Neural cell (in vitro differentiated cells): ENCODE results near the gene KDM8. TPM values are rescaled to one million over a fixed set of nuclear protein-coding genes. Genes with fewer than 3 reads are reported as not detected.

ENCODE experiments used
- H2AFZ ChIP-seq: fragments of 200-600, 300-800 bp; sonication (generic), shearing (Covaris generic); 2 replicates; pipeline ENCODE4 v1.6.0; 2014; ENCODE audit warnings: low read depth, mild to moderate bottlenecking, antibody characterized with exemption, low read length, moderate library complexity
- H3F3A ChIP-seq: fragments of 200-600 bp; shearing (Covaris generic); 2 replicates; pipeline ENCODE4 v1.6.1; 2016; ENCODE audit warnings: mild to moderate bottlenecking, moderate library complexity, mixed read lengths, antibody characterized with exemption, low read length; ENCODE audit not compliant: insufficient read depth, poor library complexity, severe bottlenecking
- H3K27ac ChIP-seq: fragments of 200-600, 300-800 bp; sonication (generic), shearing (Covaris generic); 2 replicates; pipeline ENCODE4 v1.5.1; 2014; ENCODE audit warnings: mild to moderate bottlenecking, low read length, moderate library complexity
- H3K27me3 ChIP-seq: fragments of 300-800, 200-600 bp; sonication (generic), shearing (Covaris generic); 2 replicates; pipeline ENCODE4 v1.6.0; 2014; ENCODE audit warnings: mild to moderate bottlenecking, low read depth, low read length, moderate library complexity; ENCODE audit not compliant: insufficient read depth
- H3K36me3 ChIP-seq: fragments of 300-800, 200-600 bp; sonication (generic), shearing (Covaris generic); 2 replicates; pipeline ENCODE4 v1.5.1; 2014; ENCODE audit warnings: mild to moderate bottlenecking, antibody characterized with exemption, low read length, moderate library complexity; ENCODE audit not compliant: insufficient read depth
- H3K4me2 ChIP-seq: fragments of 300-800, 200-600 bp; sonication (generic), shearing (Covaris generic); 2 replicates; pipeline ENCODE4 v1.6.0; 2014; ENCODE audit warnings: mild to moderate bottlenecking, low read length
- H3K4me3 ChIP-seq: fragments of 300-800, 200-600 bp; sonication (generic), shearing (Covaris generic); 2 replicates; pipeline ENCODE4 v1.5.1; 2014; ENCODE audit warnings: mild to moderate bottlenecking, low read length, moderate library complexity
- H3K79me2 ChIP-seq: fragments of 200-600 bp; shearing (Covaris generic); replicated peaks from 2 replicates; pipeline ENCODE4 v1.6.0; 2014; ENCODE audit warnings: mild to moderate bottlenecking, low read length, moderate library complexity; ENCODE audit not compliant: insufficient read depth
- H3K9ac ChIP-seq: fragments of 300-800, 200-600 bp; sonication (generic), shearing (Covaris generic); 2 replicates; pipeline ENCODE4 v1.6.1; 2016; ENCODE audit warnings: mild to moderate bottlenecking, low read length, mixed read lengths
- H3K9me2 ChIP-seq: fragments of 200-600 bp; shearing (Covaris generic); 2 replicates; pipeline ENCODE4 v1.6.1; 2016; ENCODE audit warnings: mild to moderate bottlenecking, low read length, mixed read lengths; ENCODE audit not compliant: insufficient read depth
- H3K9me3 ChIP-seq: fragments of 200-600, 300-800 bp; sonication (generic), shearing (Covaris generic); 2 replicates; pipeline ENCODE4 v1.6.1; 2016; ENCODE audit warnings: mild to moderate bottlenecking, mixed run types, low read length, moderate library complexity, mixed read lengths
- H4K20me1 ChIP-seq: fragments of 200-600 bp; shearing (Covaris generic); 2 replicates; pipeline ENCODE4 v1.6.1; 2016; ENCODE audit warnings: mild to moderate bottlenecking, mixed run types; ENCODE audit not compliant: insufficient read depth
- EP300 ChIP-seq: fragments of 450-650 bp; conservative IDR thresholded peaks from 2 replicates; pipeline ENCODE4 v1.6.1; 2014; ENCODE audit warnings: antibody characterized with exemption, mild to moderate bottlenecking, moderate library complexity; ENCODE audit not compliant: poor library complexity, severe bottlenecking
- EZH2 ChIP-seq: fragments of 200-600, 300-800 bp; shearing (Covaris generic), sonication (generic); IDR thresholded peaks from 2 replicates; pipeline ENCODE4 v1.6.1; 2014; ENCODE audit warnings: antibody characterized with exemption, low read length, borderline replicate concordance, mild to moderate bottlenecking; ENCODE audit not compliant: insufficient read depth, poor library complexity, severe bottlenecking
- MXI1 ChIP-seq: fragments of 450-650 bp; conservative IDR thresholded peaks from 2 replicates; pipeline ENCODE4 v1.6.1; 2014; ENCODE audit warnings: antibody characterized with exemption, mild to moderate bottlenecking; ENCODE audit not compliant: poor library complexity, severe bottlenecking
- POLR2AphosphoS5 ChIP-seq: IDR thresholded peaks from 2 replicates; pipeline ENCODE4 v1.6.1; 2012
- RAD21 ChIP-seq: fragments of 450-650 bp; conservative IDR thresholded peaks from 2 replicates; pipeline ENCODE4 v1.6.1; 2014; ENCODE audit warnings: antibody characterized with exemption, mild to moderate bottlenecking, moderate library complexity
- SMC3 ChIP-seq: fragments of 450-650 bp; conservative IDR thresholded peaks from 2 replicates; pipeline ENCODE4 v1.6.1; 2014; ENCODE audit warnings: antibody characterized with exemption, mild to moderate bottlenecking, moderate library complexity; ENCODE audit not compliant: poor library complexity
- TAF1 ChIP-seq: IDR thresholded peaks from 2 replicates; pipeline ENCODE4 v1.6.1; 2012; ENCODE audit warnings: low read depth
- polyA plus RNA-seq: library from polyadenylated mRNA; depleted of rRNA; stranded (reverse); fragments of >200 nt; gene quantifications from 2 replicates; pipeline ENCODE4 v1.2.3, GENCODE V29; 2014
- TF ChIP-seq, protein P1 (sequence below): fragments of 450-650 bp; IDR thresholded peaks from 2 replicates; pipeline ENCODE4 v1.5.1; 2014; ENCODE audit warnings: antibody characterized with exemption, mild to moderate bottlenecking, moderate library complexity; ENCODE audit not compliant: poor library complexity, severe bottlenecking
- TF ChIP-seq, protein P2 (sequence below): IDR thresholded peaks from 2 replicates; pipeline ENCODE4 v1.6.1; 2012; ENCODE audit warnings: borderline replicate concordance

KDM8 gene
- polyA plus RNA-seq, 1 donor from 2014 or later: 4.0 TPM

DNA sequence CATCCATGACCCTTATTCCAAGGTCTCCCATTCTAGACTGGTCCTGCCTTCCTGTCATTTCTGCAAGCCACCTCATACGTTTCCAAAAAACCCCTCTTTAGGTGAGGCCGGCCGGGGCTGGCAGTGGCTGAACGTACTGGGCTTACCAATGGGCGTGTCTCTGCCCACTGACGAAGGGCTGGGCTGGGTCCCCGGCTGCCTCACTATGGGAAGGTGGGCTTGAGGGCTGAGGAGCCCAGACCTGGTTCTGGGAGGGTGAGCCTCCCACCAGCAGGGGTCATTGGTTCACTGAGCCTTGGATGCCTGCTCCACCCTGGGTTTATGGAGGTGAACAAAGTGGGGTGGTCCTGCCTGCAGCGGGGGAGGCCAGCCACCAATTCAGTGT lies 19.9 kb downstream of the KDM8 start:
- H3K27ac ChIP-seq: no peak overlapping the region
- H3K27me3 ChIP-seq: no peaks in the 10 kb centered on the region
- no peaks in the 10 kb centered on the region for H3K79me2 ChIP-seq
- no peaks in the 10 kb centered on the region for H4K20me1 ChIP-seq
- no peak overlapping the region for H3K9ac ChIP-seq
- no peaks in the 10 kb centered on the region for H3K9me2 ChIP-seq
- TF ChIP-seq RAD21 (no peak), EP300 (no peak), EZH2 (no peak), POLR2AphosphoS5 (no peak), TAF1 (no peak), MXI1 (no peak), SMC3 (no peak)
- TF ChIP-seq, protein P1, sequence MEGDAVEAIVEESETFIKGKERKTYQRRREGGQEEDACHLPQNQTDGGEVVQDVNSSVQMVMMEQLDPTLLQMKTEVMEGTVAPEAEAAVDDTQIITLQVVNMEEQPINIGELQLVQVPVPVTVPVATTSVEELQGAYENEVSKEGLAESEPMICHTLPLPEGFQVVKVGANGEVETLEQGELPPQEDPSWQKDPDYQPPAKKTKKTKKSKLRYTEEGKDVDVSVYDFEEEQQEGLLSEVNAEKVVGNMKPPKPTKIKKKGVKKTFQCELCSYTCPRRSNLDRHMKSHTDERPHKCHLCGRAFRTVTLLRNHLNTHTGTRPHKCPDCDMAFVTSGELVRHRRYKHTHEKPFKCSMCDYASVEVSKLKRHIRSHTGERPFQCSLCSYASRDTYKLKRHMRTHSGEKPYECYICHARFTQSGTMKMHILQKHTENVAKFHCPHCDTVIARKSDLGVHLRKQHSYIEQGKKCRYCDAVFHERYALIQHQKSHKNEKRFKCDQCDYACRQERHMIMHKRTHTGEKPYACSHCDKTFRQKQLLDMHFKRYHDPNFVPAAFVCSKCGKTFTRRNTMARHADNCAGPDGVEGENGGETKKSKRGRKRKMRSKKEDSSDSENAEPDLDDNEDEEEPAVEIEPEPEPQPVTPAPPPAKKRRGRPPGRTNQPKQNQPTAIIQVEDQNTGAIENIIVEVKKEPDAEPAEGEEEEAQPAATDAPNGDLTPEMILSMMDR: no peak
- TF ChIP-seq, protein P2, sequence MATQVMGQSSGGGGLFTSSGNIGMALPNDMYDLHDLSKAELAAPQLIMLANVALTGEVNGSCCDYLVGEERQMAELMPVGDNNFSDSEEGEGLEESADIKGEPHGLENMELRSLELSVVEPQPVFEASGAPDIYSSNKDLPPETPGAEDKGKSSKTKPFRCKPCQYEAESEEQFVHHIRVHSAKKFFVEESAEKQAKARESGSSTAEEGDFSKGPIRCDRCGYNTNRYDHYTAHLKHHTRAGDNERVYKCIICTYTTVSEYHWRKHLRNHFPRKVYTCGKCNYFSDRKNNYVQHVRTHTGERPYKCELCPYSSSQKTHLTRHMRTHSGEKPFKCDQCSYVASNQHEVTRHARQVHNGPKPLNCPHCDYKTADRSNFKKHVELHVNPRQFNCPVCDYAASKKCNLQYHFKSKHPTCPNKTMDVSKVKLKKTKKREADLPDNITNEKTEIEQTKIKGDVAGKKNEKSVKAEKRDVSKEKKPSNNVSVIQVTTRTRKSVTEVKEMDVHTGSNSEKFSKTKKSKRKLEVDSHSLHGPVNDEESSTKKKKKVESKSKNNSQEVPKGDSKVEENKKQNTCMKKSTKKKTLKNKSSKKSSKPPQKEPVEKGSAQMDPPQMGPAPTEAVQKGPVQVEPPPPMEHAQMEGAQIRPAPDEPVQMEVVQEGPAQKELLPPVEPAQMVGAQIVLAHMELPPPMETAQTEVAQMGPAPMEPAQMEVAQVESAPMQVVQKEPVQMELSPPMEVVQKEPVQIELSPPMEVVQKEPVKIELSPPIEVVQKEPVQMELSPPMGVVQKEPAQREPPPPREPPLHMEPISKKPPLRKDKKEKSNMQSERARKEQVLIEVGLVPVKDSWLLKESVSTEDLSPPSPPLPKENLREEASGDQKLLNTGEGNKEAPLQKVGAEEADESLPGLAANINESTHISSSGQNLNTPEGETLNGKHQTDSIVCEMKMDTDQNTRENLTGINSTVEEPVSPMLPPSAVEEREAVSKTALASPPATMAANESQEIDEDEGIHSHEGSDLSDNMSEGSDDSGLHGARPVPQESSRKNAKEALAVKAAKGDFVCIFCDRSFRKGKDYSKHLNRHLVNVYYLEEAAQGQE: no peak
- no peak overlapping the region for H3K4me3 ChIP-seq
- H3K4me2 ChIP-seq: no peak overlapping the region
- H2AFZ ChIP-seq: no peak overlapping the region
- H3K36me3 ChIP-seq: no peaks in the 10 kb centered on the region
- H3K9me3 ChIP-seq: no peaks in the 10 kb centered on the region
- no peaks in the 10 kb centered on the region for H3F3A ChIP-seq

DNA sequence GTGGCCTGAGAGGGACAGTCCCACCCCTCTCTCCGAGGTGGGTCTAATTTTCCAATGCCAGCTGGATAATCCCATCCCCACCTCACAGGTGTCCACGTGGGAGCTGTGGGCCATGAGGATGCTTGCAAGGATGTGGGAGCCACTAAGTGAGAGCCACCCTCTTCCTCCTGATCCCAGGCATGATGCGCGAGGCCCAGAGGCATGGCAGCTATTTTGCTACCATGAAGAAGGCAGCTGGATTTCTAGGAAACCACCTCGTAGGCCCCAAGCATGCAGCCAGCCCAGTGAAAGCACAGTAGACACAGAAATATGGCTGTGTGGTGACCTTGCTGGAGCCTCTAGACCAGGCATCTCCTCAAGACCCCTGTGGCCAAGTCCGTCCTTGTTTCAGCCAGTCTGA lies 20.4 kb downstream of the KDM8 start:
- Histone ChIP-seq H3F3A (no peaks in the 10 kb centered on the region), H3K4me3 (no peak overlapping the region), H4K20me1 (no peaks in the 10 kb centered on the region), H2AFZ (no peak overlapping the region), H3K4me2 (no peak overlapping the region), H3K27me3 (no peaks in the 10 kb centered on the region), H3K9me2 (no peaks in the 10 kb centered on the region), H3K9ac (no peak overlapping the region), H3K27ac (no peak overlapping the region), H3K9me3 (no peaks in the 10 kb centered on the region), H3K36me3 (no peaks in the 10 kb centered on the region), H3K79me2 (no peaks in the 10 kb centered on the region)
- no peak for TF ChIP-seq POLR2AphosphoS5

GRCh38 chr16:27224271-27224737 lies 21.0 kb downstream of the KDM8 start:
- Histone ChIP-seq H3K9ac (no peak overlapping the region), H4K20me1 (no peaks in the 10 kb centered on the region), H3K79me2 (no peaks in the 10 kb centered on the region), H3K4me3 (no peak overlapping the region), H3K27me3 (no peaks in the 10 kb centered on the region), H3K27ac (no peak overlapping the region), H3F3A (no peaks in the 10 kb centered on the region), H3K9me3 (no peaks in the 10 kb centered on the region), H3K4me2 (no peak overlapping the region), H3K9me2 (no peaks in the 10 kb centered on the region), H2AFZ (no peak overlapping the region), H3K36me3 (no peaks in the 10 kb centered on the region)
- TF ChIP-seq RAD21 (no peak), EP300 (no peak), EZH2 (no peak), MXI1 (no peak), TAF1 (no peak), SMC3 (no peak), POLR2AphosphoS5 (no peak)
- TF ChIP-seq, protein P1: no peak
- TF ChIP-seq, protein P2: no peak
